ENCODE results near the gene HNRNPA2B1.

GRCh38 chr7:26144184-26145080 is 56.1 kb downstream of the HNRNPA2B1 start:
- TF ChIP-seq GATA2 (IDR thresholded peaks at IDR 0.05; ENCODE audit: low read depth, low read length) (no peak), GATA3 (IDR thresholded peaks at IDR 0.05; ENCODE audit: low read depth, low read length) (no peak)

Data from SH-SY5Y (cell line).